K562 (cell line): ENCODE results near the gene C1orf198. TPM values are rescaled to one million over a fixed set of nuclear protein-coding genes. Genes with fewer than 3 reads are reported as not detected.

Source experiments
- ATAC-seq: fragments of 200-7000 bp; cut with Tn5 transposase; 3 replicates; pipeline ENCODE4 v1.9.1; 2020; ENCODE audit warnings: moderate library complexity
- BruUV-seq: library from RNA; stranded (reverse); fragments of 400-500 nt; replicated peaks from 2 replicates; lab custom pipeline; 2021; lab: Mats Ljungman, UMichigan
- CTCF ChIA-PET: fragments of 300-600 bp; formaldehyde crosslinking; extraction: SDS; loops from one replicate; lab custom pipeline; 2021; ENCODE audit warnings: low intra/inter-chr PET ratio; lab: Yijun Ruan, JAX
- POLR2A ChIA-PET: fragments of 300-600, 350-650 bp; sonication (Branson Sonifier 250); formaldehyde crosslinking; extraction: SDS; loops from one replicate; lab custom pipeline; 2021; ENCODE audit warnings: antibody characterized with exemption, inconsistent platforms; lab: Yijun Ruan, JAX
- DNase-seq, 4 experiments: peaks; one replicate each; pipeline versions ENCODE4 v3.0.0 to v3.0.0-alpha.2; 2011 to 2018; ENCODE audit warnings: low spot score in 3 of 4, mixed read lengths in 3 of 4; ENCODE audit errors: extremely low read depth in 1 of 4
- FAIRE-seq: peaks from 2 replicates; lab custom pipeline; 2011; peaks lifted over from hg19 to GRCh38; lab: Jason Lieb, UNC
- H2AFZ ChIP-seq: 2 replicates; pipeline ENCODE4 v1.6.0; 2011; ENCODE audit warnings: low read depth, low read length, control low read depth, inconsistent platforms
- H3K27ac ChIP-seq: fragments of 200-600 bp; 3 replicates; pipeline ENCODE4 v1.8.0; 2011; ENCODE audit warnings: low read depth, mild to moderate bottlenecking, control low read depth, inconsistent platforms, low read length, moderate library complexity, mixed read lengths; ENCODE audit errors: extremely low read depth
- H3K27me3 ChIP-seq, 2 experiments: fragments of 300-600 bp in 1 of 2; 2 replicates in 1 of 2; 3 replicates in 1 of 2; pipeline versions ENCODE4 v1.6.0 to v1.8.0; 2011; ENCODE audit warnings: inconsistent platforms in 2 of 2, low read length in 2 of 2, mild to moderate bottlenecking in 1 of 2, mixed read lengths in 1 of 2, moderate library complexity in 1 of 2; ENCODE audit not compliant: control insufficient read depth in 2 of 2, insufficient read depth in 2 of 2
- H3K36me3 ChIP-seq: fragments of 300-600 bp; 3 replicates; pipeline ENCODE4 v1.8.0; 2011; ENCODE audit warnings: mild to moderate bottlenecking, low read length, inconsistent platforms; ENCODE audit not compliant: control insufficient read depth, insufficient read depth
- H3K4me1 ChIP-seq, 2 experiments: fragments of 200-600 bp in 1 of 2; replicated peaks in 1 of 2; 2 replicates in 1 of 2; 3 replicates in 1 of 2; pipeline versions ENCODE4 v1.5.1 to v1.8.0; 2011; ENCODE audit warnings: inconsistent platforms in 2 of 2, low read length in 2 of 2, mild to moderate bottlenecking in 1 of 2, mixed read lengths in 1 of 2, moderate library complexity in 1 of 2; ENCODE audit not compliant: control insufficient read depth in 2 of 2, insufficient read depth in 2 of 2
- H3K4me2 ChIP-seq: 2 replicates; pipeline ENCODE4 v1.6.1; 2011; ENCODE audit warnings: low read length, control low read depth, inconsistent platforms, mixed read lengths; ENCODE audit not compliant: insufficient read depth
- H3K4me3 ChIP-seq: fragments of 200-600 bp; sonication (generic), shearing (Covaris generic); 2 replicates; pipeline ENCODE4 v1.5.1; 2016; ENCODE audit warnings: control low read depth, inconsistent platforms
- H3K79me2 ChIP-seq: fragments of 200-600 bp; 3 replicates; pipeline ENCODE4 v1.8.0; 2011; ENCODE audit warnings: low read length, inconsistent platforms; ENCODE audit not compliant: control insufficient read depth, insufficient read depth
- H3K9ac ChIP-seq, 2 experiments: 2 replicates each; pipeline versions ENCODE4 v1.6.0 to v1.6.1; 2011; ENCODE audit warnings: low read depth in 2 of 2, low read length in 2 of 2, control low read depth in 1 of 2, inconsistent platforms in 1 of 2, mild to moderate bottlenecking in 1 of 2, mixed read lengths in 1 of 2; ENCODE audit not compliant: insufficient read depth in 1 of 2
- H3K9me1 ChIP-seq: one replicate; pipeline ENCODE4 v1.6.0; 2011; ENCODE audit warnings: inconsistent platforms, mild to moderate bottlenecking, low read length, moderate library complexity; ENCODE audit not compliant: control insufficient read depth, insufficient read depth
- H3K9me3 ChIP-seq: replicated peaks from 2 replicates; pipeline ENCODE4 v1.5.1; 2011; ENCODE audit warnings: low read depth, low read length, inconsistent platforms; ENCODE audit not compliant: control insufficient read depth, insufficient read depth
- H4K20me1 ChIP-seq: replicated peaks from 2 replicates; pipeline ENCODE4 v1.6.1; 2011; ENCODE audit warnings: low read length, inconsistent platforms, mixed read lengths; ENCODE audit not compliant: control insufficient read depth, insufficient read depth
- ELF1 ChIP-seq: fragments of 200-800 bp; sonication (Bioruptor generic); IDR thresholded peaks from 2 replicates; pipeline ENCODE4 v1.6.1; 2016; ENCODE audit warnings: missing genetic modification characterization, missing compliant biosample characterization
- PATZ1 ChIP-seq: fragments of 250-450 bp; sonication (Bioruptor Pico); IDR thresholded peaks from 2 replicates; pipeline ENCODE4 v1.5.0; 2020; ENCODE audit warnings: mild to moderate bottlenecking, borderline replicate concordance
- WGBS: fragments of 100-300 bp; shearing (Covaris generic); methylation state at CpG from one replicate; pipeline ENCODE4 v1.1.6; 2016; ENCODE audit warnings: low coverage, mixed read lengths; ENCODE audit not compliant: insufficient coverage; ENCODE audit errors: missing lambda C conversion rate; 5-methylcytosine and 5-hydroxymethylcytosine counted together
- in situ Hi-C: fragments of 300-500 bp; cut with MboI; formaldehyde crosslinking; loops from 4 replicates; pipeline ENCODE4 v1.15.0; 2018; ENCODE audit warnings: inconsistent platforms, mixed read lengths
- intact Hi-C: fragments of 100-400 bp; cut with micrococcal nuclease; formaldehyde crosslinking; loops from 2 replicates; pipeline ENCODE4 v1.14.2; 2022
- polyA plus RNA-seq, 8 experiments: library from polyadenylated mRNA; depleted of rRNA in 4 of 8; stranded (reverse) in 5 of 8; unstranded in 3 of 8; fragments of >200 nt; fragmentation: Nextera tagmentation in 2 of 8; fragmentation: Illumina TruSeq in 1 of 8; extraction: Ambion mirVana in 2 of 8; extraction: Trizol in 1 of 8; gene quantifications; 2 replicates each; pipeline versions ENCODE4 v1.2.1 to v1.2.3, GENCODE V29; 2011 to 2014; ENCODE audit warnings: inconsistent platforms in 1 of 8, missing spikeins in 1 of 8
- total RNA-seq, 7 experiments: library from RNA; depleted of rRNA in 6 of 7; stranded (reverse); fragments of >200 nt in 6 of 7; fragmentation: Illumina TruSeq in 2 of 7; extraction: Trizol in 2 of 7; gene quantifications; 2 replicates each; pipeline versions ENCODE4 v1.2.1 to v1.2.3, GENCODE V29; 2011 to 2021; ENCODE audit warnings: low replicate concordance in 1 of 7

The C1orf198 gene
- total and polyA plus RNA-seq, 9 of the 15 experiments (the other 6 are each of a cell fraction or from before 2014, with no cell fraction given): 2.0 to 15.1 (median 10.4) TPM

DNA sequence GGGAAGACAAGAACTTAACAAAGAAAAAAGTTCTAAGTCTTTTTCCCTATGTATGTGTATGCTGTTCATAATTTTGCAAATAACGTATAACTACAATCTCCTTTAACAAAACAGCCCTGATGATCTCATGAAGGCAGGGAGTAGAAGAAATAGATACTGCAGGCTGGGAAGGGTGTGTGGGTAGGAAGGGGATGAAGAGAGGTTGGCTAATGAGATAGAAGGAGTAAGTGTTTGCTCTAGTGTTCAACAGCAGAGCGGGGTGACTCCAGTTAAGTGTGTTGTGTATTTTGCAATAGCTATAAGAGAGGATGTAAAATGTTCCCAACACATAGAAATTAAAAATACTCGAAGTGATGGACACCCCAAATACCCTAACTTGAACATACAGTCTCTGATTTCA lies 20.1 kb downstream of the C1orf198 start:
- no peak for ATAC-seq
- 17% methylated on average over 3 of the region's 3 CpGs for WGBS

More for the DNA sequence above, 20.1 kb downstream of the C1orf198 start:
- in situ Hi-C loops: no loop called here
- no peaks in the 10 kb centered on the region for H3K9me3 ChIP-seq
- DNase-seq: no peak
- H3K27me3 ChIP-seq: peaks cover 0 to 5% of the 10 kb centered on the region in 2 experiments; a peak in 1 of 5 replicates
- H3K27ac ChIP-seq: no peak overlapping the region
- no peaks in the 10 kb centered on the region for H3K4me1 ChIP-seq
- H3K79me2 ChIP-seq: no peaks in the 10 kb centered on the region
- H3K9ac ChIP-seq: no peak overlapping the region
- TF ChIP-seq PATZ1 (CRISPR knock-in tag) (no peak), ELF1 (no peak)
- POLR2A ChIA-PET: interaction anchor here (0.8 to 1.0 kb wide), 4 partner anchors 11 to 78 kb away, joined by 3 to 5 read pairs (median 3); no protein-coding TSS in a partner anchor
- no peaks in the 10 kb centered on the region for H3K9me1 ChIP-seq
- intact Hi-C loops: no loop called here
- 0 out of 2 replicates have a peak, but pooled peaks cover 7% of the 10 kb centered on the region for H4K20me1 ChIP-seq
- CTCF ChIA-PET: no interaction called here
- H3K4me3 ChIP-seq: no peak overlapping the region
- no TSS peak for BruUV-seq
- H3K4me2 ChIP-seq: no peak overlapping the region
- no peak overlapping the region for H2AFZ ChIP-seq
- no peak for FAIRE-seq
- peaks cover 2% of the 10 kb centered on the region; the same call in 1 of the 3 replicates for H3K36me3 ChIP-seq
